ENCODE measurements around the gene RIC8A. TPM values are rescaled to one million over a fixed set of nuclear protein-coding genes. Genes with fewer than 3 reads are reported as not detected.
A peak's percentile ranks its signal among the peaks of the same experiment; 100 is the strongest.

Gene RIC8A
- total and polyA plus RNA-seq, 2 of the 13 experiments (the other 11 are each of a cell fraction or from before 2014, with no cell fraction given) = 62.1 to 63.8 TPM

DNA sequence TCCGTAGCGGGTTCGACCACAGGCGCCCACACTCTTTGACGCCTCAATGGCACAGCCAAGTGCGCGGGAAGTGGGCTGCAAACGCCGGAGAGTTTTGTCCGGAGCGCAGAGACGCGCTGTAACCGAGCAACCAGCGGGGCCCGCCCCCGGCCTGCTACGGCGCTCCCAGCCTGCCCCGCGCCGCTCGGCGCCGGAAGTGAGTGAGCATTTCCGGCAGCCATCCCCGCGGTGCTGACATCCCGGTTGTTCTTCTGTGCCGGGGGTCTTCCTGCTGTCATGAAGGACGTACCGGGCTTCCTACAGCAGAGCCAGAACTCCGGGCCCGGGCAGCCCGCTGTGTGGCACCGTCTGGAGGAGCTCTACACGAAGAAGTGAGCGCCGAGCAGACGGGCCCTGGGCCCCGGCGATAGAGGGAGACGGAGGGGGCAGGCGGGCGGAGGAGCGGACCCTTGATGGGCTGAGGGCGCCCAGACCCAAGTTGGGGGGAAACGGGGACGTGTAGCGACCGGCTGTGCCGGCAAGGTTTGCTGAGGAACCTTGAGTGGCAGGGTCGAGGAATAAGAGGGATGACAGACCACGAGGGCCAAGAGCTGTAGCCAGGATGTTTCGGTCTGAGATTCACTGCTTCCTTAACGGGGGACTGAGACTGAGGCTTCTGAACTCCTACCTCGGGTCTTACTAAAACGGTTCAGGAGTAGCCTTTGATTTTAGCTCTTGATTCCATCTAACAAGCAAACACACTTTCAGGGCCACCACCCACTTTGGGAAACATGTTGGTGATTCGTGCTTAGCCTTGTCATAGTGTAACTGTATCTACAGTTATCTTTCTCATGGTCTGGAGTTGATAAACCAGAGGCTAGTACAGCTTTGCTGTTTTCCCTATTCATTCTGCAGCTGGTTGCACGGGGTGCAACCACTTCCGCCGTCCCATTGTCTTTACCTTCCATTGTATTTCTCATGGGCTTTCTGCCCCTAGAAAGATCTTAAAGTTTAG lies 29.6 kb downstream of the RIC8A start, which contains the start of gene PSMD13 (continued):
- no peak for TF ChIP-seq CEBPB (IDR thresholded peaks at IDR 0.05; ENCODE audit: borderline replicate concordance, low read depth, low read length)
- TF ChIP-seq SUZ12 (IDR thresholded peaks at IDR 0.05; ENCODE audit: low read depth, low read length) = peak; percentile 54; the same call in 1 of the 2 replicates
- no peak for TF ChIP-seq SRF (IDR thresholded peaks at IDR 0.05; ENCODE audit: low read depth, low read length)
- TF ChIP-seq ATF7 (IDR thresholded peaks at IDR 0.05) = no peak
- no peak for TF ChIP-seq ATF7 (CRISPR knock-in tag; IDR thresholded peaks at IDR 0.05)
- no peak for TF ChIP-seq RFX5 (IDR thresholded peaks at IDR 0.05; ENCODE audit: low read depth, low read length)
- TF ChIP-seq CREM (IDR thresholded peaks at IDR 0.05) = peak; percentile 8; the same call in 1 of the 2 replicates
- no peak for TF ChIP-seq CREM (CRISPR knock-in tag; IDR thresholded peaks at IDR 0.05)
- TF ChIP-seq ZNF879 (CRISPR knock-in tag; IDR thresholded peaks at IDR 0.05) = 0 out of 2 replicates have a peak, but pooled peaks have one; percentile 47
- no peak for TF ChIP-seq MEIS2 (CRISPR knock-in tag; IDR thresholded peaks at IDR 0.05)
- TF ChIP-seq, protein P1, sequence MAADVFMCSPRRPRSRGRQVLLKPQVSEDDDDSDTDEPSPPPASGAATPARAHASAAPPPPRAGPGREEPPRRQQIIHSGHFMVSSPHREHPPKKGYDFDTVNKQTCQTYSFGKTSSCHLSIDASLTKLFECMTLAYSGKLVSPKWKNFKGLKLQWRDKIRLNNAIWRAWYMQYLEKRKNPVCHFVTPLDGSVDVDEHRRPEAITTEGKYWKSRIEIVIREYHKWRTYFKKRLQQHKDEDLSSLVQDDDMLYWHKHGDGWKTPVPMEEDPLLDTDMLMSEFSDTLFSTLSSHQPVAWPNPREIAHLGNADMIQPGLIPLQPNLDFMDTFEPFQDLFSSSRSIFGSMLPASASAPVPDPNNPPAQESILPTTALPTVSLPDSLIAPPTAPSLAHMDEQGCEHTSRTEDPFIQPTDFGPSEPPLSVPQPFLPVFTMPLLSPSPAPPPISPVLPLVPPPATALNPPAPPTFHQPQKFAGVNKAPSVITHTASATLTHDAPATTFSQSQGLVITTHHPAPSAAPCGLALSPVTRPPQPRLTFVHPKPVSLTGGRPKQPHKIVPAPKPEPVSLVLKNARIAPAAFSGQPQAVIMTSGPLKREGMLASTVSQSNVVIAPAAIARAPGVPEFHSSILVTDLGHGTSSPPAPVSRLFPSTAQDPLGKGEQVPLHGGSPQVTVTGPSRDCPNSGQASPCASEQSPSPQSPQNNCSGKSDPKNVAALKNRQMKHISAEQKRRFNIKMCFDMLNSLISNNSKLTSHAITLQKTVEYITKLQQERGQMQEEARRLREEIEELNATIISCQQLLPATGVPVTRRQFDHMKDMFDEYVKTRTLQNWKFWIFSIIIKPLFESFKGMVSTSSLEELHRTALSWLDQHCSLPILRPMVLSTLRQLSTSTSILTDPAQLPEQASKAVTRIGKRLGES (CRISPR knock-in tag; IDR thresholded peaks at IDR 0.05; ENCODE audit: borderline replicate concordance) = no peak
- TF ChIP-seq, protein P2, sequence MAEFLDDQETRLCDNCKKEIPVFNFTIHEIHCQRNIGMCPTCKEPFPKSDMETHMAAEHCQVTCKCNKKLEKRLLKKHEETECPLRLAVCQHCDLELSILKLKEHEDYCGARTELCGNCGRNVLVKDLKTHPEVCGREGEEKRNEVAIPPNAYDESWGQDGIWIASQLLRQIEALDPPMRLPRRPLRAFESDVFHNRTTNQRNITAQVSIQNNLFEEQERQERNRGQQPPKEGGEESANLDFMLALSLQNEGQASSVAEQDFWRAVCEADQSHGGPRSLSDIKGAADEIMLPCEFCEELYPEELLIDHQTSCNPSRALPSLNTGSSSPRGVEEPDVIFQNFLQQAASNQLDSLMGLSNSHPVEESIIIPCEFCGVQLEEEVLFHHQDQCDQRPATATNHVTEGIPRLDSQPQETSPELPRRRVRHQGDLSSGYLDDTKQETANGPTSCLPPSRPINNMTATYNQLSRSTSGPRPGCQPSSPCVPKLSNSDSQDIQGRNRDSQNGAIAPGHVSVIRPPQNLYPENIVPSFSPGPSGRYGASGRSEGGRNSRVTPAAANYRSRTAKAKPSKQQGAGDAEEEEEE (CRISPR knock-in tag; IDR thresholded peaks at IDR 0.05; ENCODE audit: borderline replicate concordance) = no peak
- TF ChIP-seq, protein P3, sequence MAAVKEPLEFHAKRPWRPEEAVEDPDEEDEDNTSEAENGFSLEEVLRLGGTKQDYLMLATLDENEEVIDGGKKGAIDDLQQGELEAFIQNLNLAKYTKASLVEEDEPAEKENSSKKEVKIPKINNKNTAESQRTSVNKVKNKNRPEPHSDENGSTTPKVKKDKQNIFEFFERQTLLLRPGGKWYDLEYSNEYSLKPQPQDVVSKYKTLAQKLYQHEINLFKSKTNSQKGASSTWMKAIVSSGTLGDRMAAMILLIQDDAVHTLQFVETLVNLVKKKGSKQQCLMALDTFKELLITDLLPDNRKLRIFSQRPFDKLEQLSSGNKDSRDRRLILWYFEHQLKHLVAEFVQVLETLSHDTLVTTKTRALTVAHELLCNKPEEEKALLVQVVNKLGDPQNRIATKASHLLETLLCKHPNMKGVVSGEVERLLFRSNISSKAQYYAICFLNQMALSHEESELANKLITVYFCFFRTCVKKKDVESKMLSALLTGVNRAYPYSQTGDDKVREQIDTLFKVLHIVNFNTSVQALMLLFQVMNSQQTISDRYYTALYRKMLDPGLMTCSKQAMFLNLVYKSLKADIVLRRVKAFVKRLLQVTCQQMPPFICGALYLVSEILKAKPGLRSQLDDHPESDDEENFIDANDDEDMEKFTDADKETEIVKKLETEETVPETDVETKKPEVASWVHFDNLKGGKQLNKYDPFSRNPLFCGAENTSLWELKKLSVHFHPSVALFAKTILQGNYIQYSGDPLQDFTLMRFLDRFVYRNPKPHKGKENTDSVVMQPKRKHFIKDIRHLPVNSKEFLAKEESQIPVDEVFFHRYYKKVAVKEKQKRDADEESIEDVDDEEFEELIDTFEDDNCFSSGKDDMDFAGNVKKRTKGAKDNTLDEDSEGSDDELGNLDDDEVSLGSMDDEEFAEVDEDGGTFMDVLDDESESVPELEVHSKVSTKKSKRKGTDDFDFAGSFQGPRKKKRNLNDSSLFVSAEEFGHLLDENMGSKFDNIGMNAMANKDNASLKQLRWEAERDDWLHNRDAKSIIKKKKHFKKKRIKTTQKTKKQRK (IDR thresholded peaks at IDR 0.05; ENCODE audit: low read length) = no peak
- no peak for TF ChIP-seq MZF1 (CRISPR knock-in tag; IDR thresholded peaks at IDR 0.05; ENCODE audit: borderline replicate concordance)
- peak; percentile 77; the same call in 1 of the 2 replicates for TF ChIP-seq ZNF788 (CRISPR knock-in tag; IDR thresholded peaks at IDR 0.05; ENCODE audit: borderline replicate concordance)
- TF ChIP-seq, protein P4, sequence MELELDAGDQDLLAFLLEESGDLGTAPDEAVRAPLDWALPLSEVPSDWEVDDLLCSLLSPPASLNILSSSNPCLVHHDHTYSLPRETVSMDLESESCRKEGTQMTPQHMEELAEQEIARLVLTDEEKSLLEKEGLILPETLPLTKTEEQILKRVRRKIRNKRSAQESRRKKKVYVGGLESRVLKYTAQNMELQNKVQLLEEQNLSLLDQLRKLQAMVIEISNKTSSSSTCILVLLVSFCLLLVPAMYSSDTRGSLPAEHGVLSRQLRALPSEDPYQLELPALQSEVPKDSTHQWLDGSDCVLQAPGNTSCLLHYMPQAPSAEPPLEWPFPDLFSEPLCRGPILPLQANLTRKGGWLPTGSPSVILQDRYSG (CRISPR knock-in tag; IDR thresholded peaks at IDR 0.05) = no peak
- TF ChIP-seq, protein P5, sequence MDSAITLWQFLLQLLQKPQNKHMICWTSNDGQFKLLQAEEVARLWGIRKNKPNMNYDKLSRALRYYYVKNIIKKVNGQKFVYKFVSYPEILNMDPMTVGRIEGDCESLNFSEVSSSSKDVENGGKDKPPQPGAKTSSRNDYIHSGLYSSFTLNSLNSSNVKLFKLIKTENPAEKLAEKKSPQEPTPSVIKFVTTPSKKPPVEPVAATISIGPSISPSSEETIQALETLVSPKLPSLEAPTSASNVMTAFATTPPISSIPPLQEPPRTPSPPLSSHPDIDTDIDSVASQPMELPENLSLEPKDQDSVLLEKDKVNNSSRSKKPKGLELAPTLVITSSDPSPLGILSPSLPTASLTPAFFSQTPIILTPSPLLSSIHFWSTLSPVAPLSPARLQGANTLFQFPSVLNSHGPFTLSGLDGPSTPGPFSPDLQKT (CRISPR knock-in tag; IDR thresholded peaks at IDR 0.05; ENCODE audit: borderline replicate concordance) = no peak
- no peak for TF ChIP-seq PAX8 (CRISPR knock-in tag; IDR thresholded peaks at IDR 0.05; ENCODE audit: borderline replicate concordance)
